H1 (cell line): ENCODE measurements around the gene ZNF304. TPM values are rescaled to one million over a fixed set of nuclear protein-coding genes. Genes with fewer than 3 reads are reported as not detected.

ENCODE experiments used
- CTCF ChIA-PET: fragments of 300-600 bp; sonication (Branson Sonifier 250); formaldehyde crosslinking; loops from one replicate; lab custom pipeline; 2021; ENCODE audit not compliant: partially characterized antibody; lab: Charles Lee
- POLR2A ChIA-PET: fragments of 300-600 bp; sonication (Branson Sonifier 250); formaldehyde crosslinking; loops from one replicate; lab custom pipeline; 2021; ENCODE audit warnings: inconsistent platforms; ENCODE audit not compliant: partially characterized antibody; lab: Charles Lee
- DNase-seq, 2 experiments: peaks; one replicate each; pipeline versions ENCODE4 v3.0.0 to v3.0.0-alpha.2; 2010 to 2022; ENCODE audit warnings: low spot score in 2 of 2, low read depth in 1 of 2, mixed read lengths in 1 of 2
- FAIRE-seq: peaks from 2 replicates; lab custom pipeline; 2011; peaks lifted over from hg19 to GRCh38; lab: Jason Lieb, UNC
- H2AFZ ChIP-seq: 2 replicates; pipeline ENCODE4 v1.8.1; 2012; ENCODE audit warnings: low read length, inconsistent platforms
- H2AK5ac ChIP-seq: 2 replicates; pipeline ENCODE4 v1.6.1; 2013; ENCODE audit warnings: low read depth, low read length
- H2BK120ac ChIP-seq: replicated peaks from 2 replicates; pipeline ENCODE3; 2013; ENCODE audit warnings: low read depth, low read length, inconsistent platforms
- H2BK12ac ChIP-seq: 2 replicates; pipeline ENCODE4 v1.6.1; 2013; ENCODE audit warnings: low read depth, low read length
- H2BK15ac ChIP-seq: 2 replicates; pipeline ENCODE4 v1.6.1; 2013; ENCODE audit warnings: low read length
- H2BK20ac ChIP-seq: 2 replicates; pipeline ENCODE4 v1.6.1; 2013; ENCODE audit warnings: low read length
- H2BK5ac ChIP-seq: 2 replicates; pipeline ENCODE4 v1.6.1; 2013; ENCODE audit warnings: low read depth, low read length
- H3K14ac ChIP-seq: 2 replicates; pipeline ENCODE4 v1.6.1; 2013; ENCODE audit warnings: inconsistent platforms; ENCODE audit not compliant: insufficient read length
- H3K18ac ChIP-seq: 2 replicates; pipeline ENCODE4 v1.6.1; 2013; ENCODE audit warnings: low read length; ENCODE audit errors: extremely low read depth
- H3K23ac ChIP-seq: 2 replicates; pipeline ENCODE4 v1.6.1; 2013; ENCODE audit warnings: inconsistent platforms; ENCODE audit not compliant: insufficient read length
- H3K23me2 ChIP-seq: 2 replicates; pipeline ENCODE4 v1.6.1; 2013; ENCODE audit warnings: low read depth, low read length
- H3K27ac ChIP-seq: 2 replicates; pipeline ENCODE4 v1.6.1; 2011; ENCODE audit warnings: low read depth, low read length, inconsistent platforms
- H3K27me3 ChIP-seq, 4 experiments: replicated peaks in 1 of 4; 1 replicate in 1 of 4; 2 replicates in 3 of 4; pipeline versions ENCODE4 v1.6.1 to v1.8.1; 2011 to 2013; ENCODE audit warnings: low read length in 3 of 4, mild to moderate bottlenecking in 3 of 4, inconsistent platforms in 2 of 4, mixed read lengths in 2 of 4, moderate library complexity in 1 of 4; ENCODE audit not compliant: control insufficient read depth in 3 of 4, insufficient read depth in 3 of 4; ENCODE audit errors: extremely low read depth in 1 of 4
- H3K36me3 ChIP-seq, 4 experiments: 2 replicates each; pipeline versions ENCODE4 v1.6.1 to v1.8.1; 2011 to 2013; ENCODE audit warnings: mild to moderate bottlenecking in 4 of 4, low read length in 3 of 4, moderate library complexity in 2 of 4, control low read depth in 1 of 4, inconsistent platforms in 1 of 4; ENCODE audit not compliant: insufficient read depth in 4 of 4, control insufficient read depth in 2 of 4
- H3K4ac ChIP-seq: replicated peaks from 2 replicates; pipeline ENCODE3; 2013; ENCODE audit warnings: low read length, low read depth, mixed read lengths, inconsistent platforms; ENCODE audit not compliant: insufficient read length
- H3K4me1 ChIP-seq, 4 experiments: replicated peaks in 1 of 4; 1 replicate in 1 of 4; 2 replicates in 3 of 4; pipeline versions ENCODE4 v1.6.1 to v1.8.1; 2011 to 2013; ENCODE audit warnings: low read length in 3 of 4, inconsistent platforms in 2 of 4, mixed read lengths in 1 of 4; ENCODE audit not compliant: insufficient read depth in 4 of 4, control insufficient read depth in 3 of 4
- H3K4me2 ChIP-seq, 2 experiments: 2 replicates each; pipeline versions ENCODE4 v1.6.1 to v1.8.1; 2011 to 2013; ENCODE audit warnings: low read depth in 2 of 2, low read length in 2 of 2, control low read depth in 1 of 2, inconsistent platforms in 1 of 2, mild to moderate bottlenecking in 1 of 2; ENCODE audit not compliant: insufficient read depth in 1 of 2
- H3K4me3 ChIP-seq, 4 experiments: fragments of 200-600, 300-600 bp in 1 of 4; sonication (generic), shearing (Covaris generic), sonication (Bioruptor Twin) in 1 of 4; 2 replicates each; pipeline versions ENCODE4 v1.5.1 to v1.8.1; 2011 to 2016; ENCODE audit warnings: low read length in 4 of 4, low read depth in 3 of 4, control low read depth in 2 of 4, inconsistent platforms in 2 of 4, mild to moderate bottlenecking in 2 of 4, mixed read lengths in 1 of 4, moderate library complexity in 1 of 4; ENCODE audit not compliant: insufficient read depth in 2 of 4; ENCODE audit errors: extremely low read depth in 1 of 4
- H3K56ac ChIP-seq: replicated peaks from 2 replicates; pipeline ENCODE3; 2013; ENCODE audit warnings: low read depth, mild to moderate bottlenecking, mixed read lengths, low read length, inconsistent platforms; ENCODE audit not compliant: insufficient read length
- H3K79me1 ChIP-seq: 2 replicates; pipeline ENCODE4 v1.6.1; 2013; ENCODE audit warnings: low read depth, low read length, control low read depth
- H3K79me2 ChIP-seq, 2 experiments: 2 replicates each; pipeline versions ENCODE4 v1.6.1 to v1.8.1; 2012 to 2013; ENCODE audit warnings: low read length in 2 of 2, mild to moderate bottlenecking in 2 of 2, inconsistent platforms in 1 of 2; ENCODE audit not compliant: insufficient read depth in 2 of 2, control insufficient read depth in 1 of 2
- H3K9ac ChIP-seq, 4 experiments: replicated peaks in 1 of 4; 1 replicate in 1 of 4; 2 replicates in 3 of 4; pipeline versions ENCODE4 v1.6.1 to v1.8.1; 2011 to 2013; ENCODE audit warnings: low read depth in 3 of 4, low read length in 3 of 4, control low read depth in 2 of 4, mild to moderate bottlenecking in 2 of 4, moderate library complexity in 2 of 4, inconsistent platforms in 1 of 4; ENCODE audit errors: extremely low read depth in 1 of 4
- H3K9me3 ChIP-seq, 2 experiments: 2 replicates each; pipeline versions ENCODE4 v1.6.1 to v1.8.1; 2012 to 2013; ENCODE audit warnings: mild to moderate bottlenecking in 2 of 2, moderate library complexity in 2 of 2, control low read depth in 1 of 2, inconsistent platforms in 1 of 2, low read depth in 1 of 2, low read length in 1 of 2, mixed read lengths in 1 of 2; ENCODE audit not compliant: insufficient read depth in 2 of 2
- H4K20me1 ChIP-seq, 2 experiments: replicated peaks in 1 of 2; 2 replicates each; pipeline versions ENCODE3 to v1.8.1; 2011 to 2013; ENCODE audit warnings: inconsistent platforms in 2 of 2, low read length in 2 of 2, mild to moderate bottlenecking in 1 of 2; ENCODE audit not compliant: insufficient read depth in 2 of 2, control insufficient read depth in 1 of 2
- H4K5ac ChIP-seq: 2 replicates; pipeline ENCODE4 v1.6.1; 2013; ENCODE audit warnings: low read length, low read depth, mixed read lengths, inconsistent platforms; ENCODE audit not compliant: insufficient read length
- H4K8ac ChIP-seq: 2 replicates; pipeline ENCODE4 v1.8.0; 2013; ENCODE audit warnings: mild to moderate bottlenecking, moderate library complexity, low read length, inconsistent platforms; ENCODE audit not compliant: insufficient read depth; ENCODE audit errors: extremely low read depth
- H4K91ac ChIP-seq: replicated peaks from 2 replicates; pipeline ENCODE3; 2013; ENCODE audit warnings: low read length, mixed read lengths, inconsistent platforms; ENCODE audit not compliant: insufficient read length
- CEBPB ChIP-seq: IDR thresholded peaks from 2 replicates; pipeline ENCODE4 v1.6.1; 2012; ENCODE audit warnings: low read depth, low read length
- EP300 ChIP-seq, 2 experiments: IDR thresholded peaks; 1 replicate in 1 of 2; 2 replicates in 1 of 2; pipeline ENCODE4 v1.6.1; 2011 to 2012; ENCODE audit warnings: low read depth in 2 of 2, low read length in 2 of 2, mild to moderate bottlenecking in 2 of 2, borderline replicate concordance in 1 of 2, inconsistent platforms in 1 of 2, moderate library complexity in 1 of 2
- RAD21 ChIP-seq, 2 experiments: IDR thresholded peaks in 1 of 2; conservative IDR thresholded peaks in 1 of 2; 2 replicates each; pipeline ENCODE4 v1.6.1; 2011; ENCODE audit warnings: low read depth in 2 of 2, low read length in 2 of 2, improper control_type of control experiment in 1 of 2, inconsistent platforms in 1 of 2, mild to moderate bottlenecking in 1 of 2, moderate library complexity in 1 of 2
- WGBS, 2 experiments: shearing (Covaris generic) in 1 of 2; methylation state at CpG; one replicate each; pipeline versions ENCODE4 v1.1.6 to v1.1.7; 2013 to 2015; ENCODE audit warnings: low lambda C conversion rate in 2 of 2, mixed read lengths in 2 of 2, inconsistent platforms in 1 of 2, low coverage in 1 of 2, missing lambda C conversion rate in 1 of 2; ENCODE audit not compliant: insufficient replicate concordance in 2 of 2, insufficient coverage in 1 of 2, insufficient read length in 1 of 2; ENCODE audit errors: extremely low coverage in 1 of 2, missing lambda C conversion rate in 1 of 2; 5-methylcytosine and 5-hydroxymethylcytosine counted together
- polyA plus RNA-seq, 7 experiments: library from polyadenylated mRNA; depleted of rRNA in 3 of 7; stranded (reverse) in 5 of 7; unstranded in 2 of 7; fragments of >200 nt in 5 of 7; fragments of 200-250 nt in 2 of 7; gene quantifications; 1 replicate in 5 of 7; 2 replicates in 1 of 7; 4 replicates in 1 of 7; pipeline versions ENCODE4 v1.2.1 to v1.2.3, GENCODE V29; 2011 to 2013; ENCODE audit warnings: missing spikeins in 2 of 7, mixed read lengths in 2 of 7
- total RNA-seq: library from RNA; stranded (reverse); fragmentation: NEBNext Ultra II Directional; extraction: Animal tissue kit (Norgen Biotek cat#: 25700); gene quantifications from 2 replicates; pipeline ENCODE4 v1.2.1, GENCODE V29; 2021

The ZNF304 gene
- total and polyA plus RNA-seq, 2 of the 8 experiments (the other 6 are each of a cell fraction or from before 2014, with no cell fraction given), result 4.3 to 10.5 TPM

GRCh38 chr19:57310792-57311191, 40.3 kb upstream of the ZNF304 start:
- CTCF ChIA-PET, result interaction anchor here (0.6 to 1.3 kb wide), 2 partner anchors 36 to 823 kb away, joined by 3 to 4 read pairs; no protein-coding TSS in a partner anchor
- no peak overlapping the region for H2BK20ac ChIP-seq
- DNase-seq (no peak), FAIRE-seq (no peak)
- no peaks in the 10 kb centered on the region for H3K79me2 ChIP-seq
- H2BK12ac ChIP-seq, result no peak overlapping the region
- no peaks in the 10 kb centered on the region for H3K79me1 ChIP-seq
- no peak overlapping the region for H2AK5ac ChIP-seq
- 84% methylated on average over 2 of the region's 2 CpGs; no CpG with 5 or more reads in 1 of the 2 experiments for WGBS, 2 experiments
- no peak overlapping the region for H3K4ac ChIP-seq
- no peak overlapping the region for H2BK5ac ChIP-seq
- no peak overlapping the region for H4K91ac ChIP-seq
- peaks cover 0 to 7% (median 0%) of the 10 kb centered on the region in 4 experiments; a peak in 3 of 7 replicates for H3K27me3 ChIP-seq
- no peak overlapping the region for H3K4me3 ChIP-seq
- peak overlapping the region in 1 of 4 experiments; percentile 11; a peak in 1 of 7 replicates for H3K9ac ChIP-seq
- no peak overlapping the region for H3K4me2 ChIP-seq
- no peak overlapping the region for H3K18ac ChIP-seq
- no peaks in the 10 kb centered on the region for H3K23me2 ChIP-seq
- TF ChIP-seq RAD21 (IDR thresholded peaks at IDR 0.05 in 1 of 2, conservative IDR thresholded peaks at IDR 0.05 in 1 of 2; ENCODE audit: low read depth in 2 of 2, low read length in 2 of 2) (no peak), EP300 (IDR thresholded peaks at IDR 0.05; ENCODE audit: borderline replicate concordance in 1 of 2, low read depth in 2 of 2, low read length in 2 of 2) (no peak), CEBPB (no peak)
- H4K8ac ChIP-seq, result no peak overlapping the region
- POLR2A ChIA-PET, result interaction anchor here (1.1 to 1.2 kb wide), 2 partner anchors 11 to 29 kb away, joined by 3 read pairs; no protein-coding TSS in a partner anchor
- H3K56ac ChIP-seq, result no peak overlapping the region
- H4K20me1 ChIP-seq, result no peaks in the 10 kb centered on the region
- no peaks in the 10 kb centered on the region for H3K9me3 ChIP-seq
- no peak overlapping the region for H3K14ac ChIP-seq
- no peak overlapping the region for H4K5ac ChIP-seq
- H2AFZ ChIP-seq, result no peak overlapping the region
- no peak overlapping the region for H2BK15ac ChIP-seq
- no peaks in the 10 kb centered on the region for H3K36me3 ChIP-seq
- H3K4me1 ChIP-seq, result no peaks in the 10 kb centered on the region
- H3K27ac ChIP-seq, result no peak overlapping the region
- H3K23ac ChIP-seq, result no peak overlapping the region
- H2BK120ac ChIP-seq, result no peak overlapping the region
